SU-DHL-6 (cell line): ENCODE results near the gene CSNK1A1.

Experiments
- EZH2phosphoT487 ChIP-seq: fragments of 200-600 bp; sonication (generic), shearing (Covaris generic); conservative IDR thresholded peaks from 2 replicates; pipeline ENCODE4 v1.6.1; 2018; ENCODE audit warnings: mild to moderate bottlenecking, antibody characterized with exemption, low read length, moderate library complexity, mixed read lengths
- TF ChIP-seq, protein P1 (sequence below): fragments of 200-600 bp; sonication (generic); IDR thresholded peaks from one replicate; pipeline ENCODE4 v1.5.1; 2017; ENCODE audit warnings: antibody characterized with exemption, mild to moderate bottlenecking, low read length, moderate library complexity; ENCODE audit not compliant: insufficient read depth, poor library complexity, severe bottlenecking

DNA sequence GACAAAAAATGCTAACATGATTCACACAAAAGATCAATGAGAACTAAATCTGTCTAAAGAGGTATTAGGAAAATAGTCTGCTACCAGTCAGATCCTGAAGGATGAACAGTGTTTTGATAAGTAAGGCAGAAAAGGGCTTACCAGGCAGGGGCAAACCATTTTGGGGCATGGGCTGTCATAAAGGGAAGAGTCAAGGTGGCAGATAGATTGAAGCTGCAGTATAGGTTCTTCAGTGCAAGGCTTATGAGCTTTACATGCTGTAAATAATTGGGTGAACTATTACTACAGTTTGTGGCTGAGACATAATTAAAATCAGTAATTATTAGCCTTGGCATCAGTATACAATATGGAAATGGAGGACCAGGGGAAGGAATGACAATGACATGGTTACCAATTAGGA is 21.8 kb downstream of the CSNK1A1 start:
- TF ChIP-seq, protein P1, sequence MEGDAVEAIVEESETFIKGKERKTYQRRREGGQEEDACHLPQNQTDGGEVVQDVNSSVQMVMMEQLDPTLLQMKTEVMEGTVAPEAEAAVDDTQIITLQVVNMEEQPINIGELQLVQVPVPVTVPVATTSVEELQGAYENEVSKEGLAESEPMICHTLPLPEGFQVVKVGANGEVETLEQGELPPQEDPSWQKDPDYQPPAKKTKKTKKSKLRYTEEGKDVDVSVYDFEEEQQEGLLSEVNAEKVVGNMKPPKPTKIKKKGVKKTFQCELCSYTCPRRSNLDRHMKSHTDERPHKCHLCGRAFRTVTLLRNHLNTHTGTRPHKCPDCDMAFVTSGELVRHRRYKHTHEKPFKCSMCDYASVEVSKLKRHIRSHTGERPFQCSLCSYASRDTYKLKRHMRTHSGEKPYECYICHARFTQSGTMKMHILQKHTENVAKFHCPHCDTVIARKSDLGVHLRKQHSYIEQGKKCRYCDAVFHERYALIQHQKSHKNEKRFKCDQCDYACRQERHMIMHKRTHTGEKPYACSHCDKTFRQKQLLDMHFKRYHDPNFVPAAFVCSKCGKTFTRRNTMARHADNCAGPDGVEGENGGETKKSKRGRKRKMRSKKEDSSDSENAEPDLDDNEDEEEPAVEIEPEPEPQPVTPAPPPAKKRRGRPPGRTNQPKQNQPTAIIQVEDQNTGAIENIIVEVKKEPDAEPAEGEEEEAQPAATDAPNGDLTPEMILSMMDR: no peak
- no peak for TF ChIP-seq EZH2phosphoT487
